ENCODE measurements around the gene SPOCK2.

Gene SPOCK2

DNA sequence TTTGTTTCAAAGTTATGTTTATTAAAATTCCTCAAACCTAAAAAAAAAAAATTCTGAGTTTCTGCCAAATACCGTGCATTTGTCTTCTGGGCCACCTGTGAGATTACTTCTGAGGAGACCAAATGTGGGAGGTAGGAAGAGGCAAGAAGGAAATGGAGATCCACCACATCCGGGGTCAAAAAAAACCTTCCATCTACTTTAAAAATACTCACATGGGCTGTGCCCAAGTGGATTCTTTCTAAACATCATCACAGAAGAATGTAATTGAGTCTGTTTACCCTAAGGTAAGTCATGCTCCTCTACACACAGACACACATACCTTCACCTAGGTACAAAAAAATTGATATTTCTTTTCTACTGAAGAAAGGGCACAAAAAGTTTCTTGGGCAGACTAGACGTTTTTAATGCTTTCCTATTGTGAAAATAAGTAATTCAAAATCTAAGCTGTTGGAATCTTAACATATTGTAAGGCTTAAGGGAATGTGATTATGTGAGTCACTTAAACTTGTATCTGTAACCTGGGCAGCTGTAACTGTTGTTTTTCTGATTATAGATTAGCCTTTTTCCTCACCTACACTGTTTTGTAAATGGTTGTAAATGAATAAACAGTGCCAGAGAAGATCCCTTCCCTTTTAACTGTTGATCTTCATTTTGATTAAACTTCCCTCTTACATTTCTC, 19.1 kb upstream of the SPOCK2 start:
- no peak for DNase-seq

DNA sequence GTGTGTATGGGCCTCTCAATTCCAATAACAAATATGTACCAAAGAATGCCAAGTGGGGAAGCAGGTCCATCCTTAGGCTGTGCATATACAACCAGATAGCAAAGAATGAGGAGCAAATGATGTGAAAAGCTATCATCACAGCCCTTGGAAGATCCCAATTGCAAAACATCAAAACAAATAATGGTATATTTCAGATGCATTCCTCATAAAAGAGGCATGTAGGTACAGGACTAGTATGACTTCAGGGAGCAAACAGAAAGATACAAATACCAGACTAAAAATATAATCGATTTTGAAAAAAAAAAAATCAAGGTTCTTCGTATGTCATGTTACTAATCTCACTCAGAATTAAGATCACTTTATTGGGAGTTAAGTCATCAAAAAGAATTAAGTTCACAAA, 18.5 kb upstream of the SPOCK2 start:
- no peak for DNase-seq

DNA sequence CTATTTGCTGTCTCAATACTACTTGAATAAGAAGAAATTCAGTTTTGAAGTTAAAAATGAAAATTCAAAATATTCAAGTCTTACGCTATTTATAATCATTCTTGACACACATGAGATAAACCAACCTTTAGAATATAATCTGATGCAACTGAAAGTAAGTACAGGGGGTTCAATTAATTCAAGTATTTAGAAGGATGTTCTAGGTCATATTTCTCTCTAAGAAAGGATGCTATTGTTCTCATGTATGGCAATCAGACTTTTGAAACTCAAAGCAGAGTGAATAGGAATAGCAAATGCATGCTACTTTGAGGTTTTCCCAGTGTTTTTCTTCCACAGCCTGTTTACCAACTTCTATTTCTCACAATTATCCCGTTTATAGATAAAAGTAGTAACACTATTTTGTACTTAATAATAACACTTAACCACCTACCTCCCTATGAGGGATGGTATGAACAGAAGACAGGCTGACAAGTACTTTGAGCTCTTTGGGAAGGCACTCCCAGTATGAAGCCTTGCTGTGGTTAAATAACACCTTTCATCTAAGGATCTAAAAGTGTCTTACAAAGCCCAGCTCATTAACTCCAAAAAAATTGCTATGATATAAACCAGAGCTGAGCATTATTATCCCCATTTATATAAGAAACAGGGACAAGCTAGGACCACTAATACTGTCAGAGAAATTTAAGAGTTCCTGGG, 18.0 kb upstream of the SPOCK2 start:
- DNase-seq = no peak

DNA sequence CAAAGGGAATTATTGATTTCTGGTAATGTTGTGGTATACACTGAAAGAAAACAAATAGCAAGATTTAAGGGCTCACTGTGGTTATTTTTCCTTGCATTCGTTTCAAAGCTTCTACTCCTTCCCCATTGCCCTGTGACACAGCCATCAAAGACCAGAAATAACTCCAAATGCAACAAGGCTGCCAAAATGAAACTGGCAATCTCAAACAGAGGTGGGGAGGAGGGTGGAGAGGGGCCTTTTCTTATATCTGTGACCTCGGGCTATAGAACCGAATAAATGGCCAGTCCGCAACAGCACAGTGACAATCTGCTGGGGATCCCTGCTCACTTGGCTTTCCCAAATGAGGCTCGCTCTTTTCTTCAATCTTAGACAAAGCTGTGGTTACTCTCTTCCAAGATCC, 17.4 kb upstream of the SPOCK2 start:
- no peak for DNase-seq

DNA sequence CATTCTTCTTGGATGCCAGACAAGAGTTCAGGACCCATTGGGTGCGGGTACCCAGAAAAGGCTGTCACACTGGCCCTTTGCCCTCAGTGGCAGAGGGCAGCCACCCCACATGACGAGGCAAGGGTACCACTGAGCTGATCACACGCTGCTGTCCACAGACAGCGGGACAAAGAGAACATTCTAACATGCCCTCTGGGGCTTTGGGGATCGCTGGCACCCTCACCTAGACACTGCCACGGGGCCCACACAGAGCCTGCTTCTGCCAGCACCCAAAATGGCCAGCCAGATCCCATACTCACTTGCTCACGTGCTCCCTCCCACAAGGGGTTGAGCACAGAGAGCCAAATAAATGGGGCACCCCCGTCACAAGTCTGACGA, 16.7 kb upstream of the SPOCK2 start:
- no peak for DNase-seq

DNA sequence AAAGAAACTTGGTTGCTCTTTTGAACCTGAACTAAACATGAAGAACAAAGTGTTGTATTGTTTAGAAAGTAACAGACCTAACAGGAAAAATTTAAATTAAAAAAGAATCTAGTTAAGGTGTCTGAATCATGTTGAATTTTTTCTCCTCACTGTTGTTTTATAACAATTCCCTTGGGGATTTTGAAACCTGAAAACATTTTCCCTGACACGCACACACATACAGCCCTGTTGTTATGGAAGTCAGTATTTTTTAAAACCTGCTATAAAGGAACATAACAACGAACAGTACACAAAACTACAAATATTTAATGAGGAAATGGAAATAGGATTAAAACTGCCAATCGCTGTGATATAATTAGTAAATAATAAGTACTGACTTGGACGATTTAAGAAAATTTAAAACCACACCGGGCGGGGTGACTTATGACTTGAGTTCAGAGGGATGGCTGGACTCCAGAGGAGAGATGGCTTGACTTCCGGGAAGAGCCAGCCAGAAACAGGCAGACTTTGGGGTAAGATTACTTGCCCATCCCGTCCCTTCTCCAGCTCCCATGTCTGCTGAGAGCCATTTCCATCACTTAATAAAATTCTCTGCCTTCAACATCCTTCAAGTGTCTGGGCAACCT, 16.2 kb upstream of the SPOCK2 start:
- DNase-seq = no peak

DNA sequence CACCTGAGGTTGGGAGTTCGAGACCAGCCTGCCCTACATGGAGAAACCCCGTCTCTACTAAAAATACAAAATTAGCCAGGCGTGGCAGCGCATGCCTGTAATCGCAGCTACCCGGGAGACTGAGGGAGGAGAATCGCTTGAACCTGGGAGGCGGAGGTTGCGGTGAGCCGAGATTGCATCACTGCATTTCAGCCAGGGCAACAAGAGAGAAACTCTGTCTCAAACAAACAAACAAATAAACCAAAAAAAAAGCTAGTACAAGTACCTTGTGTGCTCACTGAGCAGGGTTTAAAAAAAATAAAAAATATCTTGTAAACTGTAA, 11.2 kb upstream of the SPOCK2 start:
- no peak for DNase-seq

DNA sequence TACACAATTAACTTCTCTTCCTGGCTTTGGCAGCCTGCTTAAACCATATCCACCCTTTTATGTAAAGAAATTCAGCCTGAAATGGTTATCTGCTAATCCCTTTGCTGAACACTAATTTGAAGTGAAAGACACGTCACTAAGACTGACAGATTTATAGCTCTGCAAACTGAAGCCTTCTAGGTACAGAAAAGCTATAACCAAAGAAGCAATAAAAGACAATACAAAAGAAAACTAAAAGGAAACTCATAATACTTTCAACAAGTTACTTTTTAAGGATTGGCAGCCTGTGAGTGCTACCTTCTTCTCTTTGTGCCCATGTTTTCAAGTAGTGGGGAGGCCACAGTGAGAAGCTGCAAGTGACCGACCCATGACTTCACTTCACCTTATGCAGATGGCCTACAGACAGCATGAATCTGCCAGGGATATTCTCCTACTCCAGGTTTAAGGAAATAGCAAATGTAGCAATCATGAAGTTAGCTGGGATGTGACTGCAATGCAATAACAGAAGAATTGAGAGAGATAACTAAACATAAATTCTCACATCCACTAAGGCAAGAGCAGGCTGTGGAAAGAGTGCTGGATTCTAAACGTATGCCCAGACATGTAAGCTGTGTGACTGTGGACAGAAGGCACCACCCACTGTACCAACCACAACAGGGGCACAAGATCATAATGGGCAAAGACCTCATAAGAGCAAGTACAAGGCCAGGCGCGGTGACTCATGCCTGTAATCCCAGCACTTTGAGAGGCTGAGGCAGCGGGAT, 10.7 kb upstream of the SPOCK2 start:
- no peak for DNase-seq

DNA sequence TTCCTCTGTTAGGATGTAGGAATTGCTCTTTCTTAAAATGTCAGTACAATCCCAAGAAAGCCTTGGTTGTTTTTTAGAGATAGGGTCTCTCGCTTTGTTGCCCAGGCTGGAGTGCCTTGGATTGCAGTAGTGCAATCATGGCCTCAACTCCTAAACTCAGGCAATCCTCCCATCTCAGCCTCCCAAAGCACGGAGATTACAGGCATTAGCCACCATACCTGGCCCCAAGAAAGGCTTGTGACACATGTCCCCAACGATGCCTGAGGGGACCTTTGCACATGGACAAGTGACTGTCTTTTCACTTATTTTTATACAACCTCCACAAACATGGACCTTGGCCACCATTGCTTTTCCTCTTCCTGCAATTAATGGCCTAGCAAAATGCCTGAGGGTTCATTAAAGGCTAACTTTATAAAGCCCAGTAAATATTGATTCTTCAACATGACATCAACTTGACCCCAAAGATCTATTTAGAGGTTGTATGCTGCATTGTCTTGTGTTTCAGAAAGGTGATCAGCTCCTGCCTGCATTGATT, 10.0 kb upstream of the SPOCK2 start:
- no peak for DNase-seq

DNA sequence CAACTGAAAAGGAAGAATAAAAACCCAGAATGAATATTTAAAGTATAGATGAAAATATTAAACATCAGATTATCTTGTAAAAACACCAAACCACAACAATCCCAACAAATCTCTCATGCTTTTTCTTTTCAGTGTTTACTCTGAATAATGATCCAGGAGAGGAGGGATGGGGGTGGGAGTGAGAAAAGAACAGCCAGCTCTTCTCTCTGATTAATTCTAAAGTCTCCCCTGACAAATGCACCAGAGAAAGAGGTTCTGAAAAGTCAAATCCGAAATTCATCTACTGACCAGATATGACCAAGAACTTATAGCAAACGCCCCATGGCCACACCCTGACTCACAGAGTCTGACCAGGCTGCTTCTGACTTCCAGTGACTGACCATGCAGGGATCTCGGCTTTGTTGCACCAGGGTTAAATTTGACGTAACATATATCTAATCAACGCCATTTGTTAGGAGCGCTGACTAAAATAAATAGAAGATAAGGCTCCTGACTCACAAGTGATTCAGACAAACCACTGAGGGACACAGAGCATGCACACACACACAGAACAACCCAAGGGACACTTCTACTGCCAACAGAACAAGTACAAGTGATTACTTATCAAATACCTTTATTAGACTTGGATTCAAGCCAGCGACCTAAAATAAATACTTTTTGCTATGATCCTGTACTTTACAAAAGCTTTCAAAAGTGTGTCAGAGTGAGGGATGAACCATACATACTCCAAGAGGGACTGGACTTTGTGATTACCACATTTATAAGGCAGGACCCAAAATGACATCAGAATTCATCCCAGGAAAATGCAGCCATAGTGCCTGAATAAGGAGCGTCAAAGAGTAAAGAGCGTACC, 9.3 kb upstream of the SPOCK2 start:
- DNase-seq = peak; percentile 92

DNA sequence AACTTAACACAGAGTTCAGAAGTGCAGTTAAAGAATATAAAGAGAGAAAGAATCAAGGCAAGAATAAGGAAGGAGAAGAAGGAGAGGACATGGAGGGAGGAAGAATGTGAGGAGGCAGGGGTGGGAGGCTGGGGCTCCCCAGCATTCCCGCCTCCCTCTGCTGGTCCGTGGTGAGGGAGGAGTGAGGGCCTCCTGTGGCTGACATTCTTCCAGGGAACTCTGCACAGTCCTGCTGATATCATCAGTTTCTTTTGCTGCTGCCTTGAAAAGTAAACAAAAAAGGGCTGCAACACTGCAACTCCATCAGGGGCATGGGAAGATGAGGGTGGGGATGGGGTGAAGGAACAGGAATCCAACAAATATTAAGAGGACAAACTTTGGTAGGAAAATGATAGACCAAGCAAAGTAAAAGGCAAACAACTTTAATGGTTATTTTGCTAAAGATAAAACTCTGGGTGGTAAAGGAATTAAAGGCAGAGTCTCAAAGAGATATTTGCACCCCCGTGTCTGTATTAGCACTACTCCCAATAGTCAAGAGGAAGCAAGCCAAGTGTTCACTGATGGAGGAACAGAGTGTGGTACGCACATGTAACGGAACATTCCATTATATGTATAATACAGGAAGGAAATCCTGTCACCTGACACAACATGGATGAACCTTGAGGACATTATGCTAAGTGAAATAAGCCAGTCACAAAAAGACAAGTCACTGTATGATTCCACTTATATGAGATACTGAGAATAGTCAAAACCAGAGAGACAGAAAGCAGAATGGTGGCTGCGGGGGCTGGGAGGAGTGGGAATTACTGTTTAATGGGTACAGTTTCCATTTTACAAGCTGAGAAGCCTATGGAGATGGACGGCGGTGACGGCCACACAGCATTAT, 8.0 kb upstream of the SPOCK2 start:
- peak; percentile 37 for DNase-seq

DNA sequence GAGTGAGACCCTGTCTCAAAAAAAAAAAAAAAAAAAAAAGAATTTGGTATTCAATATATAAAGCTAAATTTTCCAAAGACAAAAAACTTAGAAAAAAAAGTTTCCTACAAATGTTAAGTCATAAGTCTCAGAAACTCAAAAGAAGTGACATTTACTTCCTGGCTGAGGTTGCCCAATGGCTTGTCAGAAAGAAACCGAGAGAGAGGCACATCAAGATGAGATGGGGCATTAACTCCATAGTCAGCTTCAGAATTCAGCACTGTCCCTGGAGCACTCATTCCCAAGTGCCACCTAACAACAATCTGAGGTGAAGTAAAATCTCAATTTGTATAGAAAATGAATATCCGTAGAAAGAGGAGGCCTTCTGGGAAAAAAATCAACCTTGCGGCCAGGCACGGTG, 6.8 kb upstream of the SPOCK2 start:
- no peak for DNase-seq

DNA sequence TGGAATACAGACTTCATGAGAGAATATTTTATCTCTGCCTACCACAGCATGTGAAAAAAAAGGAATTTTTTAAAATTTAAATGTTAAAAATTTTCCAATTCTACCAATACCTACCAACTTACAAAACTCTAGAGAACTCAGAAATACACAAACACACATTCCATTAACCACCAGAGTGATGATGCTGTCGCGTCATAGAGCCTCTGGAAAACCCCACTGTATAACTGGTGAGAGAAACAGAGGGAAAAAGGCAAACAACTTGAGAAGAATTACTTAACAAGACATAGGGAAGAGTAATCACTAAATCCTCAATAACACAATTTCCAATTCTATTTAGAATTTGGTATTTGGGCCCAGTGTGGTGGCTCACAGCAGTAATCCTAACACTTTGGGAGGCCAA, 6.2 kb upstream of the SPOCK2 start:
- DNase-seq = no peak

DNA sequence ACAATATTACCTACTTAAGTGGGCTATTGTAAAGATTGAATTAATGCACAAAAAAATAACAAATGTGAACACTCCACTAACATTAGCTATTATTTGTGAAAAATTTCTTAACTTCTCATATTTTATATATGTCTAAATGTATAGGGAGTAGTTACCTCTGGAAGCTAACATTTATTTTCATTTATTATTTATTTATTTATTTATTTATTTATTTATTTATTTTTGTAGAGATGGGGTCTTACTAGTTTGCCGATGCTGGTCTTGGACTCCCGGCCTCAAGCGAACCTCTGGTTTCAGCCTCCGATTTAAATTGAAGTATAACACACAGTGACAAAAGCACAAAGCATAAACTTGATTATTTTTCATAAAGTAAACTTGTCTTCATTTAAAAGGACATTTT, 5.1 kb upstream of the SPOCK2 start:
- DNase-seq = no peak

DNA sequence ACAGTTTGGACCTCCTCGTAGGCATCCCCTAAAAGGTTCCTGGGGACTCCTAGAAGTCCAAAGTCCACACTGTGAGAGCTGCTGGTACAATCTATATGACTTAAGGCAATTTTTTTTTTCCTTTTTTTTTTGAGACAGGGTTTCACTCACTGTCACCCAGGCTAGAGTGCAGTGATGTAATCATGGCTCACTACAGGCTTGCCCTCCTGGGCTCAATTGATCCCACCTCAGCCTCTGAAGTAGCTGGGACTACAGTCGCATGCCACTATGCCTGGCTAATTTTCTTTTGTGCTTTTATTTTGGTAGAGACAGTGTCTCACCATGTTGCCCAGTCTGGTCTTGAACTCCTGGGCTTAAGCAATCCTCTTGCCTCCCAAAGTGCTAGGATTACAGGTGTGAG, 4.6 kb upstream of the SPOCK2 start:
- DNase-seq = no peak

DNA sequence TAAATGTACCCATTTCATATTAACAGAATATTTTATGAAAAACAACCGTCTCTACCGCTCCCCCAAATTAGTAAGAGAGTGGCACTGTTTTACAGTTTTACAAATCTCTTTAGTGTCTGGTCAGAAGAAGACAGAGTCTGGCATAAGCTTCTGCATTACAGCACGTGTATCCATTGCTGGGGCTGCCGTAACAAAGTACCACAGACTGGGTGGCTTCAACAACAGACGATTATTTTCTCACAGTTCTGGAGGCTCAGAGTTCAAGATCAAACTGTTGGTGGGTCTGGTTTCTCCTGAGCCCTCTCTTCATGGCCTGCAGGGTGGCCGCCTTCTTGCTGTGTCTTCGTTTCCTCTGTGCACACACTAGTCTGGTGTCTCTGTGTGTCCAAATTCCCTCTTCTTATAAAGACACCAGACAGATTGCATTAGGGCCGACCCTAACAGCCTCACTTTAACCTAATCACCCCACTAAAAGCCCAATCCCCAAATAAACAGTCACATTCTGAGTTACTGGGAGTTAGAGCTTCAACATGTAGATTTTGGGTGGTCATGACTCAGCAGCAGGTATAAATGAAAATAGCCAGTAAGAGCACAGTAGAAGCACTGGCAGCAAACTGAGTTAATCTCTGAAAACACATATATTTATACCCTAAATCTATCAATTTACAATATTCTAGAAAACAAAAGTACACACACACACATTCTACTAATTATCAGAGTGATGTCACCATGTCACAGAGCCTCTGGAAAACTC, 4.0 kb upstream of the SPOCK2 start:
- DNase-seq = no peak

DNA sequence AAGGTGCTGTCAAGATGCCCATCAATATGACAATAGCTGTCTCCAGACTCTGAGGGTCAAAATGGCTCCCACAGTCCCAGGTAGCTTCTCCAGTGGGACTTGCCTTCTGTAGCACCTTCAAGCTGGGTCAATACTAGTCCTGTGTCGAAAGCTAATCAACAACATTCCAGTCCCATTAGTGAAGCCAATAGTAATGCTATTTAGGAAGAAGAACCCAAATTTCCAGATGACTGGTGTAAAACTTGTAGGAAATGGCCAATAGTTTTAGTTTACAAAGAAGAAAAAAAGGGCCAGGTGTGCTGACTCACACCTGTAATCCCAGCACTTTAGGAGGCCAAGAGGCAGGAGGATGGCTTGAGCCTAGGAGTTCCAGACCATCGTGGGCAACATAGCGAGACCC, 2.0 kb upstream of the SPOCK2 start:
- DNase-seq = no peak

DNA sequence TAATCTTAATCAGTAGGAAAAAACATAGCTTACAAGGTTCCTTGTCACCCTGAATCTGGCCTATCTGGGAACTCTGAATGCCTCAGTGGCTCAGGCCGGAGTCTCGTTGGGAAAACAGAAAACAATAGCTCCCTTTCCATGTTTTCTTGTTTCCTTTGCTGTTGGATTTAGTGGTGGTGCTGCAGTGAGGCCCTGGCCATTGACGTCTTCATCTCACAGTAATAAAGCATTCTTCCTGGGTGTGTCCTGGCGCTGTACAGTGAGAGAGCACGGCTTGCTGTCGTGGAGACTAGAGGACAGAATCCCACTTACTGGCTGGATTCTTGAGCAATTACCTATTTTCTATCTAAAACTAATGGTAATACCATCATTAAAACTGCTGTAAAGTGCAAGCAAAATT, 1.3 kb upstream of the SPOCK2 start:
- DNase-seq = no peak

DNA sequence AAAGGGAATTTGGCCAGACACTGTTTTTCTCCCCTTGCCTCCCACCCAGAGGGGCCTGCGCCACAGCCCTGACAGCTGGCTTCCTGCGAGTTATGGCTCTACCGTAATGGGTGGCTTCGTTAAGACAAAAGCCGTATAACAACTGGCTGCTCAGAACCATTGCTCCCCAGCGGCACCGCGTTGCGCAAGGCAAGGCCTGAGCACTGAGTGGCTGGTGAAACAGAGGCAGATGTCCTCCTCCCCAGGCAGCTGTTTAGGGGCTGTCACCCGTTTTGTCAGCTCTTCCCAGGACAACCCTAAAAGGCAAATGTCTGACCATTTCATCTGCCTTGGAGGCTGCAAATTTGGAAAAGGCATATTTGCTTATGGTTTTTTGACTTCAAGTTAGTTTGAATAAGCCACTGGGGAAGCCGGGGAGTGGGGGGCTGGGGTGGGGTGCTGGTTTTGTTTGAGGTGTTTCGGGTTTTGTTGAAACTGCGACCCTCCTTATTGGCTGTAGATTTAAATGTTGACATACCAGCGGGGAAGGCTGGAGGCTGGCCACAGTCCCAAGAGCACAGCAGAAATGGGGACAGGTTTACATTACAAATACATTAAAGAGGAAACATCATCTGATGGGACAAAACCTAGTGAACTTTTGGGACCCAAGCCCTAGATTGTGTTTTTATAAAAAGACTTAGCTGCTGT, 681 bp upstream of the SPOCK2 start:
- peak; percentile 9 for DNase-seq

DNA sequence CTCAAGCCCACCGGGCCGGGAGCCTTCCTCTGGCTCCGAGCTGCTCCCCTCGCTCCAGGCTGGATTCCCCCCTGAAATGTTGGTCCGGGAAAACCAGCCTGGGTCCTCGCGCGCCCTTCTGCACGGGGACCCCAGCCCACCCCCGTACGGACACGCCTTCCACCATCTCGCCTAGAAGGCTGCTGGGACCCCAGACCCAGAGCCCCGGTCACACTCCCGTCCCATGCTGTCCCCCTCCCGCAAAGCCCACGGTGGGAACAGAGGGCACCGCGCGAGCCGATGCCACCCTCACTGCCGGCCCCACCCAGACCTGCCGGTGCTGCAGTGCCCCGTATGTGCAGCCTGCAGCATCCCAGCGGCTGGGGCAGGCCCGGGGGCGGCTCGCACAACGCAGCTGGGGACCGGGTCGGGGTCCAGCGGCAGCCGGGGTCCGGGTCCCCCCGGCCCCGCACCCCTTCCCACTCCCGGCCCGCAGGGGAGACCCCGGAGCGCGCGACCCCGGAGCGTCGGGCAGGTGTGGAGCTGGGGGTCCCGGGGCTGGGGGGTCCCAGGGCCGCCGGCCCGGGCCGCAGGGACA, 871 bp downstream of the SPOCK2 start:
- no peak for DNase-seq
